Calu3 (cell line): Measurements from ENCODE around the gene ADCK2. TPM values are rescaled to one million over a fixed set of nuclear protein-coding genes. Genes with fewer than 3 reads are reported as not detected.

Experiments
- BruUV-seq: library from RNA; stranded (reverse); fragments of 400-500 nt; replicated peaks from 2 replicates; lab custom pipeline; 2021; lab: Mats Ljungman, UMichigan
- CTCF ChIA-PET: fragments of 300-600 bp; sonication (Branson Sonifier 250); formaldehyde crosslinking; loops from one replicate; lab custom pipeline; 2022; ENCODE audit warnings: antibody characterized with exemption; lab: Charles Lee
- DNase-seq: peaks from one replicate; pipeline ENCODE4 v3.0.0; 2022
- H3K27ac Mint-ChIP-seq: one replicate; pipeline ENCODE4 v1.8.0; 2022; ENCODE audit warnings: mixed read lengths; ENCODE audit not compliant: unreplicated experiment
- H3K27me3 Mint-ChIP-seq: one replicate; pipeline ENCODE4 v1.8.0; 2022; ENCODE audit warnings: mixed read lengths; ENCODE audit not compliant: unreplicated experiment
- H3K36me3 Mint-ChIP-seq: one replicate; pipeline ENCODE4 v1.8.0; 2022; ENCODE audit warnings: mild to moderate bottlenecking, moderate library complexity, mixed read lengths; ENCODE audit not compliant: insufficient read depth, unreplicated experiment
- H3K4me1 Mint-ChIP-seq: one replicate; pipeline ENCODE4 v1.8.0; 2022; ENCODE audit warnings: mild to moderate bottlenecking, low read depth, mixed read lengths; ENCODE audit not compliant: unreplicated experiment
- H3K4me3 Mint-ChIP-seq: one replicate; pipeline ENCODE4 v1.8.0; 2022; ENCODE audit warnings: mild to moderate bottlenecking, low read depth, moderate library complexity, mixed read lengths; ENCODE audit not compliant: unreplicated experiment
- H3K9me3 Mint-ChIP-seq: one replicate; pipeline ENCODE4 v1.8.0; 2022; ENCODE audit warnings: low read depth, mixed read lengths; ENCODE audit not compliant: unreplicated experiment
- CTCF ChIP-seq: fragments of 200-600 bp; IDR thresholded peaks from one replicate; pipeline ENCODE4 v1.8.0; 2022; ENCODE audit warnings: antibody characterized with exemption; ENCODE audit not compliant: unreplicated experiment
- intact Hi-C: fragments of 100-400 bp; cut with micrococcal nuclease; formaldehyde crosslinking; loops from one replicate; pipeline ENCODE4 v1.10.0; 2022; ENCODE audit not compliant: unreplicated experiment
- total RNA-seq: library from RNA; stranded (reverse); gene quantifications from 2 replicates; pipeline ENCODE4 v1.2.3, GENCODE V29; 2022

The ADCK2 gene
- total RNA-seq, 1 experiment from 2014 or later = 12.6 TPM

- intact Hi-C loops = loop anchor here (10.0 kb wide), 1 partner anchor 229 kb away; the partner anchor contains the start of gene BRAF
- Mint-ChIP-seq H3K27me3 (no peaks in the 10 kb centered on the region), H3K4me1 (peaks cover 24% of the 10 kb centered on the region), H3K27ac (peak overlapping the region; percentile 95), H3K9me3 (no peaks in the 10 kb centered on the region), H3K4me3 (peak overlapping the region; percentile 98), H3K36me3 (peaks cover 32% of the 10 kb centered on the region)
- BruUV-seq = TSS peak; percentile 59
- DNase-seq = no peak
- CTCF ChIA-PET = interaction anchor here (0.7 kb wide), 2 partner anchors 122 to 278 kb away, joined by 3 to 4 read pairs; no protein-coding TSS in a partner anchor
- TF ChIP-seq CTCF = no peak
These were observed 23.4 kb downstream of the ADCK2 start for GRCh38 chr7:140696024-140696679.

- no TSS peak for BruUV-seq
- H3K4me3 Mint-ChIP-seq = peak within 1 kb of the TSS; percentile 98
- intact Hi-C loops = loop anchor here (10.0 kb wide), 1 partner anchor 228 kb away; the partner anchor contains the start of gene BRAF
- no peaks in the 10 kb centered on the region for H3K27me3 Mint-ChIP-seq
- H3K36me3 Mint-ChIP-seq = peaks cover 32% of the 10 kb centered on the region
- DNase-seq = peak; percentile 92
- CTCF ChIA-PET = interaction anchor here (0.7 kb wide), 1 partner anchor 279 kb away, joined by 4 read pairs; no protein-coding TSS in a partner anchor
- no peaks in the 10 kb centered on the region for H3K9me3 Mint-ChIP-seq
- H3K4me1 Mint-ChIP-seq = peaks cover 24% of the 10 kb centered on the region
- H3K27ac Mint-ChIP-seq = peak within 1 kb of the TSS; percentile 95
- no peak for TF ChIP-seq CTCF
These were observed 24.1 kb downstream of the ADCK2 start, which contains the start of gene NDUFB2 for GRCh38 chr7:140696680-140697446. Gene NDUFB2, plus strand, starts transcription at chr7:140696708. Its CDS starts 37 bp downstream, at chr7:140696745.

- no peak for TF ChIP-seq CTCF
- BruUV-seq = TSS peak; percentile 22
- Mint-ChIP-seq H3K27me3 (no peaks in the 10 kb centered on the region), H3K4me1 (peaks cover 24% of the 10 kb centered on the region), H3K36me3 (peaks cover 32% of the 10 kb centered on the region), H3K9me3 (no peaks in the 10 kb centered on the region), H3K27ac (peak overlapping the region; percentile 95), H3K4me3 (peak overlapping the region; percentile 98)
- CTCF ChIA-PET = no interaction called here
- DNase-seq = no peak
- intact Hi-C loops = loop anchor here (10.0 kb wide), 1 partner anchor 227 kb away; the partner anchor contains the start of gene BRAF
These were observed 24.9 kb downstream of the ADCK2 start for GRCh38 chr7:140697447-140698143.

GRCh38 chr7:140698477-140698876 lies 25.7 kb downstream of the ADCK2 start:
- Mint-ChIP-seq H3K4me1 (peaks cover 24% of the 10 kb centered on the region), H3K4me3 (peak overlapping the region; percentile 98), H3K27ac (peak overlapping the region; percentile 95), H3K36me3 (peaks cover 32% of the 10 kb centered on the region), H3K27me3 (no peaks in the 10 kb centered on the region), H3K9me3 (no peaks in the 10 kb centered on the region)
- no peak for TF ChIP-seq CTCF
- intact Hi-C loops = loop anchor here (10.0 kb wide), 1 partner anchor 226 kb away; the partner anchor contains the start of gene BRAF
- no TSS peak for BruUV-seq
- CTCF ChIA-PET = no interaction called here
- DNase-seq = no peak
